ENCODE measurements around the gene DOLPP1.

DNA sequence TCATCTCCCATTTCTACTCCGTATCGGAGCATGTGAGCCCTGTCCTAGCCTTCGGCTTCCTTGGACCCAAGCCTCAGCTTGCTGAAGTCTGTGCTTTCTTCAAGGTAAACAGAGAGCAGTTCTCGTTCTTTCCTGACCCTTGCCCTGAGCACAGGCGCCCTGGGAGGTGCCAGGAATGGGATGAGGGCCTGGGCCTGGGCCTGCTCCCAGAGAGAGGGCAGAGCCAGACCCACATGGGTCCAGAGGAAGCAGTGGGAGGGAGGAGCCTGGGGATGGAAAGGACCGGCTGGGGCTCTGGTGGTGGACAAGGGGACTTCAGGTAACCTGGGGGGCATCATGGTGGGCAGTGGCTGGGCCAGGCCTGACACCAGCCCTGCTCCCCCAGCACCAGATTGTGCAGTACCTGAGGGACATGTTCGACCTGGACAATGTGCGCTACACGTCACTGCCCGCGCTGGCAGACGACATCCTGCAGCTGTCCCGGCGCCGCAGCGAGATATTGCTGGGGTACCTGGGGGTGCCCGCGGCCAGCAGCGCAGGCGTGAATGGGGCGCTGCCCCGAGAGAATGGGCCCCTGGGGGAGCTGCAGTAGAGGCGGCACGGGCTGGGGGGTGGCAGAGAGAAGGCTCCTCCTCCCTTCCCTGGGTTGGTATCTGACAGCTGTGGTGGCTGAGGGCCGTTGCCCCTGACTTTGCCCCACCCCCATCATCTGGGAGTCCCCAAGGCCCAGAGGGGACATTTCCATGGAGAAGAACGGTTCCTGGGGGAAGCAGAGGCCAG is 10.9 kb upstream of the DOLPP1 start:
- TF ChIP-seq POLR2AphosphoS5 (IDR thresholded peaks at IDR 0.05; ENCODE audit: low read depth, low read length) (no peak), TAF1 (IDR thresholded peaks at IDR 0.05; ENCODE audit: low read depth, low read length) (no peak), POLR2A (IDR thresholded peaks at IDR 0.05; ENCODE audit: low read depth, low read length) (no peak), SPI1 (IDR thresholded peaks at IDR 0.05; ENCODE audit: low read depth, low read length) (no peak), POU2F2 (IDR thresholded peaks at IDR 0.05; ENCODE audit: low read depth, low read length) (no peak)
